K562 (cell line): ENCODE data around the gene SPEM2. TPM values are rescaled to one million over a fixed set of nuclear protein-coding genes. Genes with fewer than 3 reads are reported as not detected.

ENCODE experiments used
- ATAC-seq: fragments of 200-7000 bp; cut with Tn5 transposase; 3 replicates; pipeline ENCODE4 v1.9.1; 2020; ENCODE audit warnings: moderate library complexity
- BruUV-seq: library from RNA; stranded (reverse); fragments of 400-500 nt; replicated peaks from 2 replicates; lab custom pipeline; 2021; lab: Mats Ljungman, UMichigan
- CTCF ChIA-PET: fragments of 300-600 bp; formaldehyde crosslinking; extraction: SDS; loops from one replicate; lab custom pipeline; 2021; ENCODE audit warnings: low intra/inter-chr PET ratio; lab: Yijun Ruan, JAX
- POLR2A ChIA-PET: fragments of 300-600, 350-650 bp; sonication (Branson Sonifier 250); formaldehyde crosslinking; extraction: SDS; loops from one replicate; lab custom pipeline; 2021; ENCODE audit warnings: antibody characterized with exemption, inconsistent platforms; lab: Yijun Ruan, JAX
- DNase-seq, 4 experiments: peaks; one replicate each; pipeline versions ENCODE4 v3.0.0 to v3.0.0-alpha.2; 2011 to 2018; ENCODE audit warnings: low spot score in 3 of 4, mixed read lengths in 3 of 4; ENCODE audit errors: extremely low read depth in 1 of 4
- FAIRE-seq: peaks from 2 replicates; lab custom pipeline; 2011; peaks lifted over from hg19 to GRCh38; lab: Jason Lieb, UNC
- H2AFZ ChIP-seq: 2 replicates; pipeline ENCODE4 v1.6.0; 2011; ENCODE audit warnings: low read depth, low read length, control low read depth, inconsistent platforms
- H3K27ac ChIP-seq: fragments of 200-600 bp; 3 replicates; pipeline ENCODE4 v1.8.0; 2011; ENCODE audit warnings: low read depth, mild to moderate bottlenecking, control low read depth, inconsistent platforms, low read length, moderate library complexity, mixed read lengths; ENCODE audit errors: extremely low read depth
- H3K27me3 ChIP-seq, 2 experiments: fragments of 300-600 bp in 1 of 2; 2 replicates in 1 of 2; 3 replicates in 1 of 2; pipeline versions ENCODE4 v1.6.0 to v1.8.0; 2011; ENCODE audit warnings: inconsistent platforms in 2 of 2, low read length in 2 of 2, mild to moderate bottlenecking in 1 of 2, mixed read lengths in 1 of 2, moderate library complexity in 1 of 2; ENCODE audit not compliant: control insufficient read depth in 2 of 2, insufficient read depth in 2 of 2
- H3K36me3 ChIP-seq: fragments of 300-600 bp; 3 replicates; pipeline ENCODE4 v1.8.0; 2011; ENCODE audit warnings: mild to moderate bottlenecking, low read length, inconsistent platforms; ENCODE audit not compliant: control insufficient read depth, insufficient read depth
- H3K4me1 ChIP-seq, 2 experiments: fragments of 200-600 bp in 1 of 2; replicated peaks in 1 of 2; 2 replicates in 1 of 2; 3 replicates in 1 of 2; pipeline versions ENCODE4 v1.5.1 to v1.8.0; 2011; ENCODE audit warnings: inconsistent platforms in 2 of 2, low read length in 2 of 2, mild to moderate bottlenecking in 1 of 2, mixed read lengths in 1 of 2, moderate library complexity in 1 of 2; ENCODE audit not compliant: control insufficient read depth in 2 of 2, insufficient read depth in 2 of 2
- H3K4me2 ChIP-seq: 2 replicates; pipeline ENCODE4 v1.6.1; 2011; ENCODE audit warnings: low read length, control low read depth, inconsistent platforms, mixed read lengths; ENCODE audit not compliant: insufficient read depth
- H3K4me3 ChIP-seq: fragments of 200-600 bp; sonication (generic), shearing (Covaris generic); 2 replicates; pipeline ENCODE4 v1.5.1; 2016; ENCODE audit warnings: control low read depth, inconsistent platforms
- H3K79me2 ChIP-seq: fragments of 200-600 bp; 3 replicates; pipeline ENCODE4 v1.8.0; 2011; ENCODE audit warnings: low read length, inconsistent platforms; ENCODE audit not compliant: control insufficient read depth, insufficient read depth
- H3K9ac ChIP-seq, 2 experiments: 2 replicates each; pipeline versions ENCODE4 v1.6.0 to v1.6.1; 2011; ENCODE audit warnings: low read depth in 2 of 2, low read length in 2 of 2, control low read depth in 1 of 2, inconsistent platforms in 1 of 2, mild to moderate bottlenecking in 1 of 2, mixed read lengths in 1 of 2; ENCODE audit not compliant: insufficient read depth in 1 of 2
- H3K9me1 ChIP-seq: one replicate; pipeline ENCODE4 v1.6.0; 2011; ENCODE audit warnings: inconsistent platforms, mild to moderate bottlenecking, low read length, moderate library complexity; ENCODE audit not compliant: control insufficient read depth, insufficient read depth
- H3K9me3 ChIP-seq: replicated peaks from 2 replicates; pipeline ENCODE4 v1.5.1; 2011; ENCODE audit warnings: low read depth, low read length, inconsistent platforms; ENCODE audit not compliant: control insufficient read depth, insufficient read depth
- H4K20me1 ChIP-seq: replicated peaks from 2 replicates; pipeline ENCODE4 v1.6.1; 2011; ENCODE audit warnings: low read length, inconsistent platforms, mixed read lengths; ENCODE audit not compliant: control insufficient read depth, insufficient read depth
- GATAD2B ChIP-seq: fragments of 450-650 bp; IDR thresholded peaks from 2 replicates; pipeline ENCODE4 v1.6.1; 2017; ENCODE audit warnings: mild to moderate bottlenecking, borderline replicate concordance
- L3MBTL2 ChIP-seq: fragments of 450-650 bp; IDR thresholded peaks from 2 replicates; pipeline ENCODE4 v1.6.1; 2016; ENCODE audit warnings: mild to moderate bottlenecking, moderate library complexity
- MYC ChIP-seq, 2 experiments: fragments of 250-450 bp in 1 of 2; sonication (Bioruptor Pico) in 1 of 2; IDR thresholded peaks; 2 replicates each; pipeline versions ENCODE4 v1.5.1 to v1.6.1; 2012 to 2021; ENCODE audit warnings: low read depth in 2 of 2, borderline replicate concordance in 1 of 2, improper control_type of control experiment in 1 of 2, low read length in 1 of 2, mild to moderate bottlenecking in 1 of 2, moderate library complexity in 1 of 2
- NCOA1 ChIP-seq: fragments of 450-650 bp; IDR thresholded peaks from 2 replicates; pipeline ENCODE4 v1.6.1; 2016; ENCODE audit warnings: low read depth
- RBFOX2 ChIP-seq: fragments of 200-400 bp; formaldehyde crosslinking; IDR thresholded peaks from 2 replicates; pipeline ENCODE4 v1.6.1; 2017; ENCODE audit warnings: low read depth, mild to moderate bottlenecking, low read length, moderate library complexity
- SMAD4 ChIP-seq: fragments of 250-450 bp; sonication (Bioruptor Pico); conservative IDR thresholded peaks from 2 replicates; pipeline ENCODE4 v1.8.0; 2021; ENCODE audit warnings: inconsistent platforms, mild to moderate bottlenecking, moderate library complexity
- VEZF1 ChIP-seq: fragments of 200-800 bp; sonication (Bioruptor generic); IDR thresholded peaks from 2 replicates; pipeline ENCODE4 v1.6.1; 2017; ENCODE audit warnings: missing genetic modification characterization, missing compliant biosample characterization
- ZNF217 ChIP-seq: sonication (generic); formaldehyde crosslinking; IDR thresholded peaks from 2 replicates; pipeline ENCODE4 v1.8.0; 2022; ENCODE audit warnings: mild to moderate bottlenecking, missing genetic modification reagents
- ZNF354B ChIP-seq: fragments of 250-450 bp; sonication (Bioruptor Pico); IDR thresholded peaks from 2 replicates; pipeline ENCODE4 v1.4.0; 2020
- ZNF740 ChIP-seq, 3 experiments: fragments of 200-800 bp in 1 of 3; sonication (Bioruptor generic) in 1 of 3; sonication (generic) in 1 of 3; formaldehyde crosslinking in 1 of 3; IDR thresholded peaks; 2 replicates each; pipeline versions ENCODE4 v1.6.1 to v1.8.0; 2016 to 2022; ENCODE audit warnings: mild to moderate bottlenecking in 2 of 3, missing compliant biosample characterization in 2 of 3, missing genetic modification characterization in 2 of 3, missing genetic modification reagents in 1 of 3
- WGBS: fragments of 100-300 bp; shearing (Covaris generic); methylation state at CpG from one replicate; pipeline ENCODE4 v1.1.6; 2016; ENCODE audit warnings: low coverage, mixed read lengths; ENCODE audit not compliant: insufficient coverage; ENCODE audit errors: missing lambda C conversion rate; 5-methylcytosine and 5-hydroxymethylcytosine counted together
- in situ Hi-C: fragments of 300-500 bp; cut with MboI; formaldehyde crosslinking; loops from 4 replicates; pipeline ENCODE4 v1.15.0; 2018; ENCODE audit warnings: inconsistent platforms, mixed read lengths
- intact Hi-C: fragments of 100-400 bp; cut with micrococcal nuclease; formaldehyde crosslinking; loops from 2 replicates; pipeline ENCODE4 v1.14.2; 2022
- polyA plus RNA-seq, 8 experiments: library from polyadenylated mRNA; depleted of rRNA in 4 of 8; stranded (reverse) in 5 of 8; unstranded in 3 of 8; fragments of >200 nt; fragmentation: Nextera tagmentation in 2 of 8; fragmentation: Illumina TruSeq in 1 of 8; extraction: Ambion mirVana in 2 of 8; extraction: Trizol in 1 of 8; gene quantifications; 2 replicates each; pipeline versions ENCODE4 v1.2.1 to v1.2.3, GENCODE V29; 2011 to 2014; ENCODE audit warnings: inconsistent platforms in 1 of 8, missing spikeins in 1 of 8
- total RNA-seq, 7 experiments: library from RNA; depleted of rRNA in 6 of 7; stranded (reverse); fragments of >200 nt in 6 of 7; fragmentation: Illumina TruSeq in 2 of 7; extraction: Trizol in 2 of 7; gene quantifications; 2 replicates each; pipeline versions ENCODE4 v1.2.1 to v1.2.3, GENCODE V29; 2011 to 2021; ENCODE audit warnings: low replicate concordance in 1 of 7
- TF ChIP-seq, protein P1 (sequence below): fragments of 450-650 bp; IDR thresholded peaks from 2 replicates; pipeline ENCODE4 v1.6.1; 2016
- TF ChIP-seq, protein P2 (sequence below), 2 experiments: IDR thresholded peaks; 2 replicates each; pipeline ENCODE4 v1.6.1; 2012; ENCODE audit warnings: improper control_type of control experiment in 2 of 2, low read depth in 2 of 2, low read length in 2 of 2, borderline replicate concordance in 1 of 2

SPEM2 gene
- total and polyA plus RNA-seq, 9 of the 15 experiments (the other 6 are each of a cell fraction or from before 2014, with no cell fraction given) = not detected

GRCh38 chr17:7435676-7436555, 10.5 kb downstream of the SPEM2 start:
- H4K20me1 ChIP-seq = no peaks in the 10 kb centered on the region
- in situ Hi-C loops = no loop called here
- ATAC-seq (peak; percentile 72), DNase-seq (peak; percentile 47 to 69 (median 54)), FAIRE-seq (peak; percentile 32)
- no peaks in the 10 kb centered on the region for H3K9me3 ChIP-seq
- H2AFZ ChIP-seq = peak overlapping the region; percentile 92
- CTCF ChIA-PET = no interaction called here
- POLR2A ChIA-PET = interaction anchor here (0.5 to 4.2 kb wide), 10 partner anchors 8 to 556 kb away, joined by 3 to 21 read pairs (median 4); partner anchors contain the start of genes POLR2A, SPEM2 and TP53
- peak overlapping the region; percentile 90 for H3K4me2 ChIP-seq
- peak overlapping the region; percentile 64 to 90 for H3K9ac ChIP-seq
- WGBS = 22% methylated on average over 19 of the region's 49 CpGs
- intact Hi-C loops = loop anchor here (5.0 kb wide), 2 partner anchors 34 to 46 kb away; partner anchors contain the start of genes POLR2A, SLC35G6 and TMEM256
- H3K27ac ChIP-seq = peak overlapping the region; percentile 75
- no peaks in the 10 kb centered on the region for H3K36me3 ChIP-seq
- H3K4me1 ChIP-seq = peaks cover 15 to 59% of the 10 kb centered on the region in 2 experiments; a peak in 4 of 5 replicates
- H3K4me3 ChIP-seq = peak overlapping the region; percentile 64
- no peaks in the 10 kb centered on the region for H3K9me1 ChIP-seq
- no peaks in the 10 kb centered on the region for H3K27me3 ChIP-seq
- H3K79me2 ChIP-seq = peaks cover 7% of the 10 kb centered on the region; the same call in 2 of the 3 replicates
- TSS peak; percentile 82 for BruUV-seq
- no peak for TF ChIP-seq ZNF217 (CRISPR knock-in tag)
- TF ChIP-seq ZNF740 (CRISPR knock-in tag; IDR thresholded peaks at IDR 0.05) = no peak
- TF ChIP-seq ZNF740 (tag; IDR thresholded peaks at IDR 0.05) = no peak
- TF ChIP-seq, protein P1, sequence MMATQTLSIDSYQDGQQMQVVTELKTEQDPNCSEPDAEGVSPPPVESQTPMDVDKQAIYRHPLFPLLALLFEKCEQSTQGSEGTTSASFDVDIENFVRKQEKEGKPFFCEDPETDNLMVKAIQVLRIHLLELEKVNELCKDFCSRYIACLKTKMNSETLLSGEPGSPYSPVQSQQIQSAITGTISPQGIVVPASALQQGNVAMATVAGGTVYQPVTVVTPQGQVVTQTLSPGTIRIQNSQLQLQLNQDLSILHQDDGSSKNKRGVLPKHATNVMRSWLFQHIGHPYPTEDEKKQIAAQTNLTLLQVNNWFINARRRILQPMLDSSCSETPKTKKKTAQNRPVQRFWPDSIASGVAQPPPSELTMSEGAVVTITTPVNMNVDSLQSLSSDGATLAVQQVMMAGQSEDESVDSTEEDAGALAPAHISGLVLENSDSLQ = 0 out of 2 replicates have a peak, but pooled peaks have one; percentile 11
- TF ChIP-seq L3MBTL2 = 0 out of 2 replicates have a peak, but pooled peaks have one; percentile 48
- TF ChIP-seq VEZF1 (CRISPR knock-in tag) = peak; percentile 41
- TF ChIP-seq, protein P2, sequence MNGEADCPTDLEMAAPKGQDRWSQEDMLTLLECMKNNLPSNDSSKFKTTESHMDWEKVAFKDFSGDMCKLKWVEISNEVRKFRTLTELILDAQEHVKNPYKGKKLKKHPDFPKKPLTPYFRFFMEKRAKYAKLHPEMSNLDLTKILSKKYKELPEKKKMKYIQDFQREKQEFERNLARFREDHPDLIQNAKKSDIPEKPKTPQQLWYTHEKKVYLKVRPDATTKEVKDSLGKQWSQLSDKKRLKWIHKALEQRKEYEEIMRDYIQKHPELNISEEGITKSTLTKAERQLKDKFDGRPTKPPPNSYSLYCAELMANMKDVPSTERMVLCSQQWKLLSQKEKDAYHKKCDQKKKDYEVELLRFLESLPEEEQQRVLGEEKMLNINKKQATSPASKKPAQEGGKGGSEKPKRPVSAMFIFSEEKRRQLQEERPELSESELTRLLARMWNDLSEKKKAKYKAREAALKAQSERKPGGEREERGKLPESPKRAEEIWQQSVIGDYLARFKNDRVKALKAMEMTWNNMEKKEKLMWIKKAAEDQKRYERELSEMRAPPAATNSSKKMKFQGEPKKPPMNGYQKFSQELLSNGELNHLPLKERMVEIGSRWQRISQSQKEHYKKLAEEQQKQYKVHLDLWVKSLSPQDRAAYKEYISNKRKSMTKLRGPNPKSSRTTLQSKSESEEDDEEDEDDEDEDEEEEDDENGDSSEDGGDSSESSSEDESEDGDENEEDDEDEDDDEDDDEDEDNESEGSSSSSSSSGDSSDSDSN (IDR thresholded peaks at IDR 0.05; ENCODE audit: borderline replicate concordance in 1 of 2, low read depth in 2 of 2, low read length in 2 of 2) = 0 out of 4 replicates have a peak, but pooled peaks of 1 of the 2 experiments have one; percentile 68
- peak; percentile 37; the same call in 1 of the 2 replicates for TF ChIP-seq GATAD2B
- peak; percentile 74 for TF ChIP-seq RBFOX2
- no peak for TF ChIP-seq NCOA1
- no peak for TF ChIP-seq ZNF354B (CRISPR knock-in tag)
- TF ChIP-seq SMAD4 (CRISPR knock-in tag) = 0 out of 2 replicates have a peak, but pooled peaks have one; percentile 28
- peak; percentile 89 for TF ChIP-seq MYC (IDR thresholded peaks at IDR 0.05; ENCODE audit: low read depth, low read length)
- no peak for TF ChIP-seq MYC (CRISPR knock-in tag; IDR thresholded peaks at IDR 0.05; ENCODE audit: borderline replicate concordance, low read depth)
